ENCODE data around the gene MORC3.

MORC3 gene

GRCh38 chr21:36297406-36297937 is 22.5 kb upstream of the MORC3 start:
- peaks cover 29% of the 10 kb centered on the region for H3K4me1 ChIP-seq (ENCODE audit: control insufficient read depth, low read length)
- H4K20me1 ChIP-seq (ENCODE audit: control insufficient read depth, insufficient read depth, low read depth, low read length) = no peaks in the 10 kb centered on the region
- H3K79me2 ChIP-seq (ENCODE audit: control insufficient read depth, low read length) = no peaks in the 10 kb centered on the region
- H3K27me3 ChIP-seq (ENCODE audit: control insufficient read depth, low read length) = no peaks in the 10 kb centered on the region
- H3K4me2 ChIP-seq (ENCODE audit: low read length) = peak overlapping the region; percentile 68
- H3K9me3 ChIP-seq (ENCODE audit: control insufficient read depth, insufficient read depth, low read length) = no peaks in the 10 kb centered on the region
- TF ChIP-seq EZH2phosphoT487 (IDR thresholded peaks at IDR 0.05; ENCODE audit: borderline replicate concordance, low read length) = no peak
- TF ChIP-seq CTCF (IDR thresholded peaks at IDR 0.05; ENCODE audit: low read depth, low read length, poor library complexity, severe bottlenecking) = no peak
- no peaks in the 10 kb centered on the region; the same call in 1 of the 2 replicates for H3F3A ChIP-seq (ENCODE audit: control insufficient read depth, insufficient read depth)
- peak overlapping the region; percentile 65 for H3K27ac ChIP-seq (ENCODE audit: low read depth, low read length)
- H3K4me3 ChIP-seq (ENCODE audit: low read length) = peak overlapping the region; percentile 55
- H3K9me2 ChIP-seq (replicated peaks; ENCODE audit: control insufficient read depth, low read length) = no peaks in the 10 kb centered on the region
- no peaks in the 10 kb centered on the region for H3K36me3 ChIP-seq (ENCODE audit: control insufficient read depth, low read length)

DNA sequence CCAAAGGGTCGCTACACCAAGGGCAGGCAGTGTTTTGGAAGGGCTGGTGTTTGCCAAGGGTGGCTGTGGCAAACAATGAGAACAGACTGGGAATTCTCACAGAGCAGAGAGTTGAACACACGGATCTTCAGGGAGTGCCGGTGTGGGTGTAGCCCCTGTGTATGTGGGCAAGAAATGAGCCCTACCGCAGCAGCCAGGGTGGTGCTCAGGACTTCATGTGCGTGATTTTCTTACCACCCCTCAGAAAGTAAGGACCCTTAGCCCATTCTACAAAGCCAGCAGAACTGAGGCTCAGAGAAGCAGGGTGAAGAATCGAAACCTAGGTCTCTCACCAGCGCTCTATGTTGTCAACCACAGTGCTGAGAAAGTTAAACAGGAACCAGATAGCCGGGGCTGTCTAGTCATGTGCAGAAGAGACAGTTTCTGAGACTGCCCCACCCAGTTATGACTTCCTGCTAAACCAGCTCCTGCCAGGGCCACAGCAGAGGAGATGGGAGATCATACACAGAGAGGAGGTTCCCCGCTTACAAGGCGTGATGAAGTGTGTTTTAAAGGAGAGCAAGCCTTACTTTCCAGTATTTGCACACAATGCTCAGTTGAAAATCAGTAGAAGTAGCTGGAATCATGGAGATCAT is 21.9 kb upstream of the MORC3 start:
- Histone ChIP-seq H3K4me3 (ENCODE audit: low read length) (peak overlapping the region; percentile 55), H3K9me2 (replicated peaks; ENCODE audit: control insufficient read depth, low read length) (no peaks in the 10 kb centered on the region), H3K4me2 (ENCODE audit: low read length) (peak overlapping the region; percentile 68), H3K9me3 (ENCODE audit: control insufficient read depth, insufficient read depth, low read length) (no peaks in the 10 kb centered on the region), H3K4me1 (ENCODE audit: control insufficient read depth, low read length) (peaks cover 33% of the 10 kb centered on the region), H3K79me2 (ENCODE audit: control insufficient read depth, low read length) (no peaks in the 10 kb centered on the region), H4K20me1 (ENCODE audit: control insufficient read depth, insufficient read depth, low read depth, low read length) (no peaks in the 10 kb centered on the region), H3K36me3 (ENCODE audit: control insufficient read depth, low read length) (no peaks in the 10 kb centered on the region), H3K27ac (ENCODE audit: low read depth, low read length) (peak overlapping the region; percentile 65), H3K27me3 (ENCODE audit: control insufficient read depth, low read length) (no peaks in the 10 kb centered on the region), H3F3A (ENCODE audit: control insufficient read depth, insufficient read depth) (no peaks in the 10 kb centered on the region; the same call in 1 of the 2 replicates)
- TF ChIP-seq EZH2phosphoT487 (IDR thresholded peaks at IDR 0.05; ENCODE audit: borderline replicate concordance, low read length) (no peak), CTCF (IDR thresholded peaks at IDR 0.05; ENCODE audit: low read depth, low read length, poor library complexity, severe bottlenecking) (no peak)

GRCh38 chr21:36306872-36307534 is 13.0 kb upstream of the MORC3 start:
- peaks cover 46% of the 10 kb centered on the region for H3K4me1 ChIP-seq (ENCODE audit: control insufficient read depth, low read length)
- TF ChIP-seq EZH2phosphoT487 (IDR thresholded peaks at IDR 0.05; ENCODE audit: borderline replicate concordance, low read length) (no peak), CTCF (IDR thresholded peaks at IDR 0.05; ENCODE audit: low read depth, low read length, poor library complexity, severe bottlenecking) (no peak)
- no peaks in the 10 kb centered on the region for H3K9me2 ChIP-seq (replicated peaks; ENCODE audit: control insufficient read depth, low read length)
- H3K36me3 ChIP-seq (ENCODE audit: control insufficient read depth, low read length) = no peaks in the 10 kb centered on the region
- H3K79me2 ChIP-seq (ENCODE audit: control insufficient read depth, low read length) = no peaks in the 10 kb centered on the region
- no peak overlapping the region for H3K27ac ChIP-seq (ENCODE audit: low read depth, low read length)
- H3K4me3 ChIP-seq (ENCODE audit: low read length) = no peak overlapping the region
- no peaks in the 10 kb centered on the region for H3K9me3 ChIP-seq (ENCODE audit: control insufficient read depth, insufficient read depth, low read length)
- H3F3A ChIP-seq (ENCODE audit: control insufficient read depth, insufficient read depth) = peaks cover 10% of the 10 kb centered on the region
- no peaks in the 10 kb centered on the region for H3K27me3 ChIP-seq (ENCODE audit: control insufficient read depth, low read length)
- H3K4me2 ChIP-seq (ENCODE audit: low read length) = no peak overlapping the region
- no peaks in the 10 kb centered on the region for H4K20me1 ChIP-seq (ENCODE audit: control insufficient read depth, insufficient read depth, low read depth, low read length)
